T follicular helper cell (primary cell): ENCODE data around the gene TROAP.
"Not testable (repeated sequence)": the region's sequence is repeated elsewhere in the genome, so short reads cannot be mapped to it uniquely, and the experiment has no call there.

ENCODE experiments used
- DNase-seq: peaks from one replicate; pipeline ENCODE4 v3.0.0-alpha.2; 2020; ENCODE audit warnings: low read depth

TROAP gene

GRCh38 chr12:49330631-49331379 lies 7.8 kb downstream of the TROAP start:
- DNase-seq, result no peak

DNA sequence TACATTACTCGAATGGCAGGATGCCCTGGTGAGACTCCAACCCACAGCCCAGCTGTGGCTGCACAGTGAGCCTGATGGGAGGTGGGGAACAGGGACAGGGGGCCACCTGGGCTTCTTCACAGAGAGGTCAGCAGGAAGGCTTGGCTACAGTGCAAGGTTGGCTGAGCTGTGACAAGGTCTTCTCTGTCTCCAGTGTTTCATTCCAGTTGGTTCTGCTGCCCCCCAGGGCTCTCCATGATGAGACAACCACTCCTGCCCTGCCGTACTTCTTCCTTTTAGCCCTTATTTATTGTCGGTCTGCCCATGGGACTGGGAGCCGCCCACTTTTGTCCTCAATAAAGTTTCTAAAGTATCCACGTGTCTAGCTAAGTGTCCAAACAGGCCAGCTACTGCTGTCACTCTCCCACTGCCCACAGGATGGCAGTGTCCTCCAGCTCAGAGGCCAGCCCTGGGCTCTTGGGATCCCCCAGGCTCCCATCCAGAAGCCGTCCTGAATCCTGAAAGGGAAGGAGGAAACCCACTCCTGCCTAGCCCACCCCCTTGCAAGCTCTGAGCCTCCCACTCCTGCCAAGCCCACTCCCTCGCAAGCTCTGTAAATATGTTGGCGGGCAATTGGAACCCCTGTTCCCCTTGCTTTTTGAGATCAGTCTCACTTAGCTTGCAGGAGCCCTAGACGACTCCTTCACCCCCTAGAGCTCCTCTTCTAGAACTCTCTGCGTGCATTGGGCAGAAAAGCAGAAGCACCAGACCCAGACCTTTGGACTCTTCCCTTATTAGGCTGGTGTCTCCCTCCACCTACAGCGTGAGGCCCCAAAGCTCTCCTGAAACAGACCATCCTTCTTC lies 8.5 kb downstream of the TROAP start:
- DNase-seq, result no peak

GRCh38 chr12:49332441-49332861 lies 9.4 kb downstream of the TROAP start:
- DNase-seq, result no peak

DNA sequence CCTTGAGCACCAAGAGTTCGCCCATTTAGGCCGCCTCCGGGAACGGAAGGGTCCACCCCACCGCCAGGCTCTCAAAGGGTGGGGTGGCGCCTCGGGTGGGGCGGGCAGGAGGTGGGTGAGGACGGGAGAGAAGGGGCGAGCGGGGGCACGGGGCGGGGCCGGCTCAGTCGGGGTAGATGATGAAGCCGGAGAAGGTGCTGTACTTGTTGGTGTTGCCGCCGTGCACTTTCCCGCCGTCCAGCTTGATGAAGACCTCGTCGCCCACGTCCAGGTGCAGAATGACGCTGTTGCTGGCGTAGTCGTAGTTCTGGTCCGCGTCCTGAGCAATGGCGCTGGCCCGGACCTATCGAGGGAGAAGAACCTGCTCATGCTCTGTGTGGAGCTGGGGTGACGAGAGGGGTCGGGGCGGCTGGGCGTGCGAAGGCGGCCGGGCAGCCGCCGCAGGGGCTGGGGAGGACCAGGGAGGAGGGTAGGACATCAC lies 9.9 kb downstream of the TROAP start:
- DNase-seq, result no peak

GRCh38 chr12:49333778-49334177 lies 10.7 kb downstream of the TROAP start:
- not testable (repeated sequence) for DNase-seq

DNA sequence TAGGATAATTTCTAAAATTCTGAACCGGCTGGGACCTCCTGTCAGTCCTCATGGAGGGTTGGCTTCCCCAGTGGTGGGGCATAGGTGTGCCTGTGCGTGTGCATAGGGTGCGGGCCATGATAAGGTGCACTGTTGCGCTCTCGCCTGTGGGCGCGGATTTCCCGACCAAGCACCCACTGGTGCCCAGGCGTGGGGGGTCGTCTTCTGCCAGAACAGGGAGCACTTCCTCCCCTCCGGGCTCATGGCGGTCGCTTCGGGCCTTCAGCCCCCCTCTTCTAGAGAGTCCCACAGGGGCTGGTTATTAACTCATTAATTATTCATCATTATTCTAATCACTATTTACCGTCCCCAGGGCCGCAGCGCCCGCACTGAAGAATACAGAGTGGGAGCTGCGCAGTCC lies 11.2 kb downstream of the TROAP start:
- no peak for DNase-seq

GRCh38 chr12:49334681-49335080 lies 11.6 kb downstream of the TROAP start:
- DNase-seq, result no peak

- DNase-seq, result no peak
Observed at GRCh38 chr12:49335118-49335954, 12.3 kb downstream of the TROAP start.

DNA sequence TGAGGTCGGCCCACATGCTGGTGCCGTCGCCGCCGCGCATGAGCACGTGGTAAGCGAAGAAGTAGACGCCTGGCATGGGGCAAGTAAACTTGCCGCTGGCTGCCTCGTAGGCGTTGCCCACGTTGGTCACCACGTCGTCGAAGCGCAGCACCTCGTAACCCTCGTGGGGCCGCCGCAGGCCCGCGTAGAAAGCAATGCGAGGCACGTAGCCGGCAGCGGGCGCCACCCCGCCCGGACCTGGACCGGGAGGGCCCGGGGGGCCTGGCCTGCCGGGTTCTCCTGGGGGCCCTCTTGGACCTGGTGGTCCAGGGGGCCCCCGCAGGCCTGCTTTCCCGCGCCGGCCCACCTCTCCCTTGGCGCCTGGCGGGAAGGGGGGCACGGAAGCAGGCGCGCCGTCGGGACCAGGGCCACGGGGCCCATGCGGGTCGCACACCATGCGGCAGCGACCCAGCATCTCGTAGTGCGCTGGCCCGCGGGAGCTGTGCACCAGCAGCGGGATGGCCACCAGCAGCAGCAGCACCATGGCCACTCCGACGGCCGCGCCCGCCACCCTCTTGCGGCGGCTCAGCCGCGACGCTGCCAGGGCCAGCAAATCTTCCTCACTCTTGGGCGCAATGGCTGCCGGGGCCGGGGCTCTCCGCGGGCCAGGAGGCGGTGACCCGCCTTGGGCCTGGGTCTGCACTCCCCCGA lies 13.0 kb downstream of the TROAP start:
- no peak for DNase-seq

- peak; percentile 82 for DNase-seq
Observed at GRCh38 chr12:49336645-49337584, 13.9 kb downstream of the TROAP start, which contains the start of gene C1QL4. Gene C1QL4 (minus strand): TSS chr12:49337188. CDS start chr12:49336477, 711 bp downstream.

DNA sequence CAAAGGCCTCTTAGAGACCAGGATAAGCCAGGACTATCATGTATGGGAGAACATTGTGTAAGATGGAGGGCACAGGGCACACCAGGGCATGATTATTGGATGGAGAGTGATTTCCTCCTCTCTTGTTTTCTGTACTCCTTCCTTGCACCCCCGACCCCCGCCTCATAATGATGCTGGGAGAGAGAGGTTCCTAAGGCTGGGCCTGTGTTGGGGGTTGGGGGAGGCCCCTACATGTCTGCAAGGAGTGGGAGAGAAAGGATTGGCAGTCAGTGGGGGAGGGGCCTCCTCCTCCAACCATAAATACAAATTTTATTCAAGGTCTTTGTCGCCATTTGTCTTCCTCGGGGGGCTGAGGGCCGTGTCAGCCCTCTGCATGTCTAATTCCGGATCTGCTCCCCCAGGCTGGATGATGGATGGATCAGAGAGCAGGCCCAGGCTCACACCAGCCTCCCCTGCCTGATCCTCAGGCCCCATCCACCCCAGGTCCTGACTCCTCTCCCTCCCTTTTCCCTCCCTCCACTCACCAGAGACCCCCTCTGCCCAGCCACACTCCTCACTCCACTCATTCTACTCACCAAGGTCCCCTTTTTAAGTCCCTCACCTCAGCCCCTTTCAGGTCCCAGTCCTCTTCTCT lies 15.9 kb downstream of the TROAP start:
- DNase-seq, result no peak

GRCh38 chr12:49339464-49339861 lies 16.4 kb downstream of the TROAP start:
- no peak for DNase-seq

- DNase-seq, result no peak
Observed at GRCh38 chr12:49340095-49340870, 17.2 kb downstream of the TROAP start.

GRCh38 chr12:49340971-49341776 lies 18.1 kb downstream of the TROAP start:
- no peak for DNase-seq

DNA sequence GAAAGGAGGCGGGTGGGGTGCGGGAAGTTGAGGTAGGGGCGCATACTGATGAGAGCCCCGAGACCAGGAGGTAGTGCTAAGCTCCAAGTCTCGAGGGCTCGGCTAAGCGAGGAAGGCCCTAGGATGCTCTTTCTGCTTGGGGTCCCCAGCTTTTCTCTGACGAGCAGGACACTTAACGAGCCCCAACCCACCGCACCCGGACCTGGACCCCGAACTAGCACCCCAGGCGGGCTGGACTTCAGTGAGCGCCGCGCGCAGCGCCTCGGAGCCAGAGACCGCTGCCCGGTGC lies 18.7 kb downstream of the TROAP start:
- no peak for DNase-seq

DNA sequence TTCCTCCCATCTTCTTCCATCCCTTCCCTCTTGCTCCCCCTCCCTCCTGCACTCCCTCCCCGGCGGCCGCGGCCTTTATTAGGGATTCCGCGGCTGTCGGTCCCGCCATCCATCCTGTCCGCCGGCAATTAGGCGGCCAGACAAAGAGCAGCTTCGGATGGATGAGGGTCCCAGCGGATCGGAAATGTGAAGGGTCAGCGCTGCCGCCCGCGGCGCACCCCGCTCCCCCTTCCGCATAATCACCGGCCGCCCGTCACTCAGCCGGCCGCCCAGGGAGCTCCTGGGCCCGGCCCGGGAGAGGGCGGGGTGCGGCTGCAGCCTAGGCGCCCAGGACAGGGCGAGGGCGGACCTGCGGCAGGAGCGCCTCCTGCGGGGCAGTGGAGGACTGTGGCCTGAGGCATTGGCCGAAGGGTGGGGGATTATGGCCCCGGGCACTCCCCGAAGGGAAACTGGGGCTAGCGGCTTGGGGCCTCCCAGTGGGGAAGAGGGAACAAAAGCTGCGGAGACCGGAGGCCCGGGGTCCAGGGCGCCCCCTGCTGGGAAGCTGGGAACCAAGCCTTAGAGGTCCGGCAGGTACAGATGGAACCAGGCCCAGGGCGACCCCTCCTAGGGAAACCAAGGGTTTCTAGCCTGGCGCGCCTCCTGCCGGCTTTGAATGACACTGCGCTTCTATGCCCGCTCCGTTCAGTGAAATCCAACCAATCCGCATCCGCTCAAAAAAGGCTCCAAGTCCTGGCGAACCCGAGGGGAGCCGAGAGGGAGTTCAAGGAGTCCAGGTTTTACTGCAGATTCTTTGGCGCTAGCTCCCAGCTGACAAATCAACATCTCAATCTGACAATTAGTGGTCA lies 19.2 kb downstream of the TROAP start:
- peak; percentile 53 for DNase-seq
